Parathyroid adenoma (tissue), 2 donors: ENCODE measurements around the gene ZXDC.

Experiments
- H2AFZ ChIP-seq: fragments of 300-600 bp; sonication (generic); one replicate; pipeline ENCODE4 v1.7.0; 2017; ENCODE audit warnings: antibody characterized with exemption, mild to moderate bottlenecking
- H3K27ac ChIP-seq: fragments of 300-600 bp; sonication (generic); one replicate; pipeline ENCODE4 v1.7.0; 2017
- H3K27me3 ChIP-seq: fragments of 300-600 bp; sonication (generic); one replicate; pipeline ENCODE4 v1.7.0; 2017; ENCODE audit warnings: low read length; ENCODE audit not compliant: control insufficient read depth, insufficient read depth
- H3K36me3 ChIP-seq: fragments of 300-600 bp; sonication (generic); one replicate; pipeline ENCODE4 v1.7.0; 2017; ENCODE audit warnings: low read length; ENCODE audit not compliant: control insufficient read depth, insufficient read depth
- H3K4me1 ChIP-seq: fragments of 300-600 bp; sonication (generic); one replicate; pipeline ENCODE4 v1.7.0; 2017; ENCODE audit warnings: control low read depth
- H3K4me2 ChIP-seq: fragments of 300-600 bp; sonication (generic); one replicate; pipeline ENCODE4 v1.7.0; 2017; ENCODE audit warnings: low read length
- H3K4me3 ChIP-seq: fragments of 300-600 bp; sonication (generic); one replicate; pipeline ENCODE4 v1.7.0; 2017; ENCODE audit warnings: low read depth, low read length
- H3K79me2 ChIP-seq: fragments of 300-600 bp; sonication (generic); one replicate; pipeline ENCODE4 v1.7.0; 2017; ENCODE audit warnings: control low read depth
- H3K9ac ChIP-seq: fragments of 300-600 bp; sonication (generic); one replicate; pipeline ENCODE4 v1.7.0; 2017; ENCODE audit warnings: mild to moderate bottlenecking
- H3K9me3 ChIP-seq: fragments of 300-600 bp; sonication (generic); one replicate; pipeline ENCODE4 v1.7.0; 2017; ENCODE audit warnings: low read length; ENCODE audit not compliant: control insufficient read depth
- TF ChIP-seq, protein P1 (sequence below): fragments of 300-600 bp; sonication (generic); IDR thresholded peaks from one replicate; pipeline ENCODE4 v1.7.0; 2017; ENCODE audit warnings: antibody characterized with exemption, mild to moderate bottlenecking
- donor health status: primary hyperparathyroidism.

ZXDC gene

DNA sequence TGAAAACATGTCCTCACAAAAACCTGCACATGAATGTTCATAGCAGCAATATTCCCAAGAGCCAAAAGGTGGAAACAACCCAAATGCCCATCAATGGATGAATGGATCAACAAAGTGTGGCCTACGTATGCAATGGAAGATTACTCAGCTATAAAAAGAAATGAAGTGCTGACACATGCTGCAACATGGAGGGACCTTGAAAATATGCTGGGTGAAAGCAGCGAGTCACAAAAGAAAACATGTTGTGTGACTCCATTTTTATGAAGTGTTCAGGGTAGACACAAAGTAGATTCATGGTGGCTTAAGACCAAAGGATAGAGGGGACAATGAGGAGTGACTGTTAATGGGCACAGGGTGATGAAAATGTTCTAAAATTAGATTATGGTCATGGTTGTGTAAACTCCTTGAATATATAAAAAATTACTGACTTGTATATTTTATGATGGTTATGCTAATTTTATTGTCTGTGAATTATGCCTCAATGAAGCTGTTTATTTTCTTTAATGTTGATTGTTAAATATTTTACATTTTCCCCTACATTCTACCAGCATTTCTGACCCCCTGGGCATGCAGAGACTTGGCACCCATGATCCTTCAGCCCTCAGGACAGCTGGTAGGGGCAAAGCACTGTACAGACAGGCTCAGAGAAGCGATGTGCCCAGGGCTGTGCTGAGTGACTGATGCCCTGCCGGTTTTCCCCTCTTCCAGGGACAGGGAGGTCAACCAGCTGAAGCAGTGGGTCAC lies 43.2 kb downstream of the ZXDC start:
- Histone ChIP-seq H3K27ac (no peak overlapping the region), H3K27me3 (no peaks in the 10 kb centered on the region), H3K4me2 (no peak overlapping the region), H3K36me3 (no peaks in the 10 kb centered on the region), H3K9me3 (no peaks in the 10 kb centered on the region), H3K79me2 (no peaks in the 10 kb centered on the region), H3K9ac (no peak overlapping the region), H2AFZ (no peak overlapping the region), H3K4me1 (no peaks in the 10 kb centered on the region), H3K4me3 (no peak overlapping the region)
- TF ChIP-seq, protein P1, sequence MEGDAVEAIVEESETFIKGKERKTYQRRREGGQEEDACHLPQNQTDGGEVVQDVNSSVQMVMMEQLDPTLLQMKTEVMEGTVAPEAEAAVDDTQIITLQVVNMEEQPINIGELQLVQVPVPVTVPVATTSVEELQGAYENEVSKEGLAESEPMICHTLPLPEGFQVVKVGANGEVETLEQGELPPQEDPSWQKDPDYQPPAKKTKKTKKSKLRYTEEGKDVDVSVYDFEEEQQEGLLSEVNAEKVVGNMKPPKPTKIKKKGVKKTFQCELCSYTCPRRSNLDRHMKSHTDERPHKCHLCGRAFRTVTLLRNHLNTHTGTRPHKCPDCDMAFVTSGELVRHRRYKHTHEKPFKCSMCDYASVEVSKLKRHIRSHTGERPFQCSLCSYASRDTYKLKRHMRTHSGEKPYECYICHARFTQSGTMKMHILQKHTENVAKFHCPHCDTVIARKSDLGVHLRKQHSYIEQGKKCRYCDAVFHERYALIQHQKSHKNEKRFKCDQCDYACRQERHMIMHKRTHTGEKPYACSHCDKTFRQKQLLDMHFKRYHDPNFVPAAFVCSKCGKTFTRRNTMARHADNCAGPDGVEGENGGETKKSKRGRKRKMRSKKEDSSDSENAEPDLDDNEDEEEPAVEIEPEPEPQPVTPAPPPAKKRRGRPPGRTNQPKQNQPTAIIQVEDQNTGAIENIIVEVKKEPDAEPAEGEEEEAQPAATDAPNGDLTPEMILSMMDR: no peak

DNA sequence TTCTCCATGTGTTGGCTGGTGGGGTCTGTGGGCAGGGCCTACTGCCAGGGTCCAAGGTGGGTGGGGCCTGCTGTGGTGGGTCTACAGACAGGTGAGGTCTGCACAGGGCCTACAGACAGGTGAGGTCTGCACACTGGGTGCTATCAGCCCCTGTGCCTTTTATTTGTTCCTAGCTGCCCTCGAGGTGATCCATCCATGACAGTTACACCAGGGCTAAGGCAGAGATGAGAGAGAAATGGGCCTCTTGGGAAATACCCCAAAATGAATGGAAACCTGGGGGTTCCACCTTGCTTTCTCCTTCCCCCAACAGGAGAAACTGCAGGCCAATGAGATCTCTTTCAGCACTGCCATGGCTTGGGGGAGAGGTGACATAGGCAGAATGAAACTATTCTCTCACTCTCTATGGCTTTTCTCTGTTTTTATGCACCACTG lies 44.6 kb downstream of the ZXDC start:
- Histone ChIP-seq H3K36me3 (no peaks in the 10 kb centered on the region), H2AFZ (no peak overlapping the region), H3K4me3 (no peak overlapping the region), H3K9me3 (no peaks in the 10 kb centered on the region), H3K4me1 (no peaks in the 10 kb centered on the region), H3K4me2 (no peak overlapping the region), H3K27ac (no peak overlapping the region), H3K9ac (no peak overlapping the region), H3K79me2 (no peaks in the 10 kb centered on the region), H3K27me3 (no peaks in the 10 kb centered on the region)
- TF ChIP-seq, protein P1: no peak

DNA sequence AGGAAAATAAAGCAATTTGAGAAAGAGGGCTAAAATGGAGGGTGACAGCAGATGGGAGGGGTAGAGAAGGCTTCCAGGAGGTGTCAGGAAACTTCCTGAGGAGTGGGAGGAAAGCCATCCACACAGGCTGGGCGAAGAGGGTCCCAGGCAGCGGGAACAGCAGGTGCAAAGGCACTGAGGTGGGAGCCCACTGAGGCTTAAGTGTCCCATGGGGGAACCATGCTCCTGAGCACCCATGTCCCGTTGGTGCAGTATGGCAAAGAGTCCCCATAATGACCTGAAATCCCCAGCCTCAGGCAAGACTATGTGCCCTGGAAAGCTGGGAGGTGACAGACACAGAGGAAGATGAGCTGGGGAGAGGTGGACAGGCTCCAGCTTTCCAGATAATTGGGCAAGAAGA lies 50.9 kb downstream of the ZXDC start:
- Histone ChIP-seq H3K79me2 (no peaks in the 10 kb centered on the region), H3K9me3 (no peaks in the 10 kb centered on the region), H3K4me1 (no peaks in the 10 kb centered on the region), H3K9ac (no peak overlapping the region), H3K4me2 (no peak overlapping the region), H3K27me3 (no peaks in the 10 kb centered on the region), H3K36me3 (no peaks in the 10 kb centered on the region), H2AFZ (no peak overlapping the region), H3K4me3 (no peak overlapping the region), H3K27ac (no peak overlapping the region)
- TF ChIP-seq, protein P1: no peak

DNA sequence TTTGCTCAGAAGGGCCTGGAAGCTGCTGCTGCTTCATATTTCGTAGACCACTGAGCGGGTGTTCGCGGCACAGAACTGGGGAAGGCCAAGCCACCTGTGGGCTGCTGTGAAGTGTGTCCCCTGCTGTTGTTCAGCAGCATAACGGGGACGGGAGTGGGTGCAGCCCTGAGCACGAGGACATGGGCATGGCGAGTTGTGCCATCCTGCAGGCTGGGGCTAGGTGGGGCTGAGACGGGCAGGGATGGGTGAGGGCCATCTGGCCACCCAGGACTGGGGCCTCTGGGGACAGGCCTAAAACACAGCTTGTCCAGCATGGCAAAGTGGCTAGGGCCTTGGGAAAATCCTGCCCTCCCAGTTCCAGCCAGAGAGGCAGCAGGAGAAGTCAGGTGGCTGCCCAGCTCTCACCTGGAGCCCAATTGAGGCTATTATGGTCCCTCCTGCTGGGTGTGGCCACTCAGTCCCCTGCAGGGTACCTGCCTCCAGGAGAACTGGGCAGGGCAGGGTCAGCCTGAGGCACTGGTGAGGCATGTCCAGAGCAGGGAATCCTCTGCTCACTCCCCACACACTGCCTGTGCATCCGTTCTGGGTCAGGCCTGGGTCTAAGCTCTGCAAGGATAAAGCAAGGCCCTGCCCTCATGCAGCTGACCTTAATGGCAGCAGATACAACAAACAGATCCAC lies 51.5 kb downstream of the ZXDC start:
- no peak overlapping the region for H3K4me3 ChIP-seq
- H2AFZ ChIP-seq: no peak overlapping the region
- H3K27ac ChIP-seq: no peak overlapping the region
- H3K36me3 ChIP-seq: no peaks in the 10 kb centered on the region
- no peaks in the 10 kb centered on the region for H3K9me3 ChIP-seq
- no peaks in the 10 kb centered on the region for H3K4me1 ChIP-seq
- no peak overlapping the region for H3K4me2 ChIP-seq
- H3K27me3 ChIP-seq: no peaks in the 10 kb centered on the region
- no peaks in the 10 kb centered on the region for H3K79me2 ChIP-seq
- TF ChIP-seq, protein P1: no peak
- no peak overlapping the region for H3K9ac ChIP-seq
